Purkinje cell (primary cell): ENCODE data around the gene ARHGEF2. TPM values are rescaled to one million over a fixed set of nuclear protein-coding genes. Genes with fewer than 3 reads are reported as not detected.

Source experiments
- polyA plus RNA-seq: library from polyadenylated mRNA; unstranded; fragments of >200 nt; fragmentation: Nextera tagmentation; gene quantifications from 2 replicates; pipeline ENCODE4 v1.2.1, GENCODE V29; 2014

ARHGEF2 gene
- polyA plus RNA-seq = 14.2 and 16.3 TPM in 2 replicates

GRCh38 chr1:155978325-155978972 is at the start of gene ARHGEF2:
ARHGEF2 (minus strand) TSS chr1:155978547; CDS start chr1:155978427, 120 bp downstream.

DNA sequence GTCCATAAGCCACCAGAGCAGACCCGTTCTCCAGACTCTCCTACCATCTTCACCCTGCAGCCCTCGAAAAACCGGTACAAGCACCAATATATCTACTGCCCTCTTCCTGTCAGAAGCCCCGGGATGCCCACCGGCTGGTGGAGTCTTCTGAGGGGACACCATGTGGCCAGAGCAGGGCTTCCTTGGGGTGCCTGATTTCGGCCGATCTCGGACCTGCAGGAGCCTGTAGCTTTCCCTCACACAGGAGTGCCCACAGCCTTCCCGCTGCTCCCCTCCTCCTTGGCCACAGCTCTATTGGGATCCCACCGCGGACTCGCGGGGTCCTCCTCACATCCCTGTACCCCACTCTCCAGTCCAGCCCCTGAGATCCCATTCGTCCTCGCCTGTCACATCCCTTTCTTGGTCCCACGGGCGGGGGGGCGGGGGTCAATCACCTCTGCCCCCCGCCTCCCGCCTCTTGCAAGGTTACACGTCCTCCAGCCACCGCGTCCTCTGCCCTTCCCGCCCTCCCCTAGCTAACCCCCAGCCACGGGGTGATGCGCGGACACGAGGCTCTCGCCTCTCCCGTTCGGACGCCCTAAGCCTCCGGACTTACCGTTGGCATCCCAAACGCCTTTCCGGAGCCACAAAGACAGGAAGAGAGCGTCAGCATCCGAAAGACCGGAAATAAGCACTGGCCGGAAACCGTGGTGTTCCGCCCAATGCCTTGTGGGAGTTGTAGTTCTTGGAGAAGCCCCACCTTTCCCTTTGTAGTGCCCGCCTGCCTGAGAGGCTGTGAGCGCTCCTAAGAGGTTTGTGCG is 42.1 kb upstream of the ARHGEF2 start, which contains the start of gene SSR2:
SSR2 (minus strand) TSS at position 659 of the 800 bp plus-strand sequence. CDS start 784 bp downstream, outside the sequence.

GRCh38 chr1:155940993-155941844 is 37.1 kb downstream of the ARHGEF2 start, which contains the start of gene RXFP4:
RXFP4 (plus strand) TSS chr1:155941638; CDS start chr1:155941710, 72 bp downstream.

GRCh38 chr1:155934097-155934935 is 44.0 kb downstream of the ARHGEF2 start, which contains the start of gene KHDC4:
KHDC4 (minus strand) TSS chr1:155934413; CDS start chr1:155934373, 40 bp downstream.

GRCh38 chr1:155911156-155912055 is 66.9 kb downstream of the ARHGEF2 start, which contains the start of gene RIT1:
RIT1 (minus strand) TSS chr1:155911349; CDS start chr1:155910761, 588 bp downstream.

Other genes with a start within 250 kb of the ARHGEF2 start
- 36.7 and 62.5 TPM in 2 replicates for gene GON4L, start 121.3 kb downstream of the ARHGEF2 start, polyA plus RNA-seq
- gene SYT11, start 119.0 kb downstream of the ARHGEF2 start, polyA plus RNA-seq = 166 and 187 TPM in 2 replicates
- 5.6 and 10.0 TPM in 2 replicates for gene RIT1, start 67.2 kb downstream of the ARHGEF2 start, polyA plus RNA-seq
- gene KHDC4, start 44.1 kb downstream of the ARHGEF2 start, polyA plus RNA-seq = 21.1 and 23.4 TPM in 2 replicates
- not detected in 2 replicates for gene RXFP4, start 36.9 kb downstream of the ARHGEF2 start, polyA plus RNA-seq
- 276 and 311 TPM in 2 replicates for gene SSR2, start 42.4 kb upstream of the ARHGEF2 start, polyA plus RNA-seq
- 4.6 and 6.4 TPM in 2 replicates for gene UBQLN4, start 75.3 kb upstream of the ARHGEF2 start, polyA plus RNA-seq
- 251 and 289 TPM in 2 replicates for gene LAMTOR2, start 76.2 kb upstream of the ARHGEF2 start, polyA plus RNA-seq
- 1.9 TPM in 1 of 2 replicates, not detected in the other for gene RAB25, start 82.6 kb upstream of the ARHGEF2 start, polyA plus RNA-seq
- gene MEX3A, start 103.9 kb upstream of the ARHGEF2 start, polyA plus RNA-seq = not detected in 2 replicates
- gene LMNA, start 136.2 kb upstream of the ARHGEF2 start, polyA plus RNA-seq = 0.99 and 2.1 TPM in 2 replicates
- gene SEMA4A, start 175.0 kb upstream of the ARHGEF2 start, polyA plus RNA-seq = 0.15 and 2.8 TPM in 2 replicates
- 8.0 and 20.7 TPM in 2 replicates for gene SLC25A44, start 215.6 kb upstream of the ARHGEF2 start, polyA plus RNA-seq
- 5.2 and 18.5 TPM in 2 replicates for gene PMF1, start 234.5 kb upstream of the ARHGEF2 start, polyA plus RNA-seq